Measurements from ENCODE around the gene TOMM20.

GRCh38 chr1:235124111-235124510 lies 4.5 kb downstream of the TOMM20 start:
- TF ChIP-seq CTCF (IDR thresholded peaks at IDR 0.05) (no peak), EZH2 (IDR thresholded peaks at IDR 0.05) (no peak)

All from neural progenitor cell (in vitro differentiated cells).